Measurements from ENCODE around the gene GAS1.

Gene GAS1

GRCh38 chr9:86983249-86983619 lies 35.9 kb upstream of the GAS1 start:
- Histone ChIP-seq H4K8ac (ENCODE audit: low read depth, low read length) (no peak overlapping the region), H3K9me3 (replicated peaks in 1 of 2; ENCODE audit: control insufficient read depth in 2 of 2, insufficient read depth in 1 of 2, low read depth in 1 of 2, low read length in 2 of 2) (no peaks in the 10 kb centered on the region), H3K23ac (ENCODE audit: low read depth, low read length, poor library complexity) (no peak overlapping the region), H3K4ac (ENCODE audit: low read length) (no peak overlapping the region), H3K79me1 (ENCODE audit: low read depth, low read length) (no peaks in the 10 kb centered on the region), H3K14ac (ENCODE audit: low read length) (no peak overlapping the region), H2BK12ac (ENCODE audit: low read length) (no peak overlapping the region), H3K4me1 (ENCODE audit: control insufficient read depth in 2 of 2, insufficient read depth in 1 of 2, low read depth in 1 of 2, low read length in 2 of 2) (peaks cover 0 to 2% of the 10 kb centered on the region in 2 donors), H3K4me3 (ENCODE audit: low read length in 2 of 2) (no peak overlapping the region), H3K36me3 (replicated peaks in 1 of 2; ENCODE audit: control insufficient read depth in 2 of 2, insufficient read depth in 2 of 2, low read length in 2 of 2) (no peaks in the 10 kb centered on the region), H3K27ac (replicated peaks; ENCODE audit: low read length) (no peak overlapping the region), H2BK120ac (ENCODE audit: low read depth, low read length) (no peak overlapping the region), H2BK5ac (ENCODE audit: low read length) (no peak overlapping the region), H2AK5ac (ENCODE audit: low read depth, low read length) (no peak overlapping the region), H3K9ac (ENCODE audit: low read depth, low read length, poor library complexity) (no peak overlapping the region), H2AFZ (ENCODE audit: low read length) (no peak overlapping the region), H4K91ac (ENCODE audit: low read depth, low read length, poor library complexity) (no peak overlapping the region), H3K27me3 (ENCODE audit: control insufficient read depth in 3 of 3, insufficient read depth in 3 of 3, low read depth in 1 of 3, low read length in 3 of 3) (peaks cover 0 to 6% (median 0%) of the 10 kb centered on the region in 3 experiments), H3K4me2 (ENCODE audit: insufficient read depth, low read length, poor library complexity, severe bottlenecking) (no peak overlapping the region), H2BK15ac (ENCODE audit: low read length) (no peak overlapping the region), H3K18ac (ENCODE audit: low read length) (no peak overlapping the region)
- no peak for DNase-seq (ENCODE audit: low spot score)
- WGBS, 2 donors (ENCODE audit: extremely low coverage in 2 of 2, insufficient read length in 2 of 2, insufficient replicate concordance in 1 of 2): no CpG with 5 or more reads among the region's 4 CpGs

- Histone ChIP-seq H2BK120ac (ENCODE audit: low read depth, low read length) (no peak overlapping the region), H2BK5ac (ENCODE audit: low read length) (no peak overlapping the region), H3K79me1 (ENCODE audit: low read depth, low read length) (no peaks in the 10 kb centered on the region), H3K4ac (ENCODE audit: low read length) (no peak overlapping the region), H3K27me3 (ENCODE audit: control insufficient read depth in 3 of 3, insufficient read depth in 3 of 3, low read depth in 1 of 3, low read length in 3 of 3) (peaks cover 0 to 6% (median 0%) of the 10 kb centered on the region in 3 experiments), H3K4me3 (ENCODE audit: low read length in 2 of 2) (no peak overlapping the region), H3K4me2 (ENCODE audit: insufficient read depth, low read length, poor library complexity, severe bottlenecking) (no peak overlapping the region), H3K9me3 (replicated peaks in 1 of 2; ENCODE audit: control insufficient read depth in 2 of 2, insufficient read depth in 1 of 2, low read depth in 1 of 2, low read length in 2 of 2) (peaks cover 0 to 2% of the 10 kb centered on the region in 2 donors), H4K91ac (ENCODE audit: low read depth, low read length, poor library complexity) (no peak overlapping the region), H2AK5ac (ENCODE audit: low read depth, low read length) (no peak overlapping the region), H4K8ac (ENCODE audit: low read depth, low read length) (no peak overlapping the region), H3K36me3 (replicated peaks in 1 of 2; ENCODE audit: control insufficient read depth in 2 of 2, insufficient read depth in 2 of 2, low read length in 2 of 2) (no peaks in the 10 kb centered on the region), H3K9ac (ENCODE audit: low read depth, low read length, poor library complexity) (no peak overlapping the region), H2AFZ (ENCODE audit: low read length) (no peak overlapping the region), H3K4me1 (ENCODE audit: control insufficient read depth in 2 of 2, insufficient read depth in 1 of 2, low read depth in 1 of 2, low read length in 2 of 2) (peaks cover 0 to 2% of the 10 kb centered on the region in 2 donors), H3K23ac (ENCODE audit: low read depth, low read length, poor library complexity) (no peak overlapping the region), H2BK15ac (ENCODE audit: low read length) (no peak overlapping the region), H3K18ac (ENCODE audit: low read length) (no peak overlapping the region), H2BK12ac (ENCODE audit: low read length) (no peak overlapping the region), H3K27ac (replicated peaks; ENCODE audit: low read length) (no peak overlapping the region), H3K14ac (ENCODE audit: low read length) (no peak overlapping the region)
- DNase-seq (ENCODE audit: low spot score): no peak
- no CpG with 5 or more reads among the region's 3 CpGs for WGBS, 2 donors (ENCODE audit: extremely low coverage in 2 of 2, insufficient read length in 2 of 2, insufficient replicate concordance in 1 of 2)
These were observed 33.5 kb upstream of the GAS1 start for GRCh38 chr9:86980802-86981201.

DNA sequence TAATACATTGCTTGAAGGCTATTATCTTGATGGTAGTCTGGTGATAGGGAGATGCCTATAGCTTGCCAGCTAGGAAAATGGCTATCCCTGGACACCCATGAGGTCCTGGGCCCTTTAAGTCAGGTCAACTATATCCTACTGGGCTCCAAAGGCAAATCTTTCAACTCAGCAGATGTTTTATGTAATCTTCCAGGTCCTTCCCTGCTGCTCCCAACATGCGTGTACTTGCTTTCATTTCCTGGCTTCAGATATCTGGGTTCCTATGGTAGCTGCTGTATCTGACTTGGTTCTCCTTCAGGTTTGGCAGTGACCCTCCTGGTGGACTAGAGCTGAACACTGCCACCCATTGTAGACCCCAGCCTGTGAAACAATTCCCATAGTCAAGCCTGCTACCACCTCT lies 32.4 kb upstream of the GAS1 start:
- DNase-seq (ENCODE audit: low spot score): no peak
- Histone ChIP-seq H3K18ac (ENCODE audit: low read length) (no peak overlapping the region), H3K14ac (ENCODE audit: low read length) (no peak overlapping the region), H3K23ac (ENCODE audit: low read depth, low read length, poor library complexity) (no peak overlapping the region), H3K4me2 (ENCODE audit: insufficient read depth, low read length, poor library complexity, severe bottlenecking) (no peak overlapping the region), H3K27me3 (ENCODE audit: control insufficient read depth in 3 of 3, insufficient read depth in 3 of 3, low read depth in 1 of 3, low read length in 3 of 3) (peaks cover 0 to 6% (median 0%) of the 10 kb centered on the region in 3 experiments), H3K4me1 (ENCODE audit: control insufficient read depth in 2 of 2, insufficient read depth in 1 of 2, low read depth in 1 of 2, low read length in 2 of 2) (peaks cover 0 to 2% of the 10 kb centered on the region in 2 donors), H3K79me1 (ENCODE audit: low read depth, low read length) (no peaks in the 10 kb centered on the region), H3K4me3 (ENCODE audit: low read length in 2 of 2) (no peak overlapping the region), H3K27ac (replicated peaks; ENCODE audit: low read length) (no peak overlapping the region), H3K4ac (ENCODE audit: low read length) (no peak overlapping the region), H4K8ac (ENCODE audit: low read depth, low read length) (no peak overlapping the region), H4K91ac (ENCODE audit: low read depth, low read length, poor library complexity) (no peak overlapping the region), H2BK15ac (ENCODE audit: low read length) (no peak overlapping the region), H3K9me3 (replicated peaks in 1 of 2; ENCODE audit: control insufficient read depth in 2 of 2, insufficient read depth in 1 of 2, low read depth in 1 of 2, low read length in 2 of 2) (peaks cover 0 to 2% of the 10 kb centered on the region in 2 donors), H2BK12ac (ENCODE audit: low read length) (no peak overlapping the region), H2BK120ac (ENCODE audit: low read depth, low read length) (no peak overlapping the region), H3K9ac (ENCODE audit: low read depth, low read length, poor library complexity) (no peak overlapping the region), H2BK5ac (ENCODE audit: low read length) (no peak overlapping the region), H2AK5ac (ENCODE audit: low read depth, low read length) (no peak overlapping the region), H3K36me3 (replicated peaks in 1 of 2; ENCODE audit: control insufficient read depth in 2 of 2, insufficient read depth in 2 of 2, low read length in 2 of 2) (no peaks in the 10 kb centered on the region), H2AFZ (ENCODE audit: low read length) (no peak overlapping the region)
- WGBS, 2 donors (ENCODE audit: extremely low coverage in 2 of 2, insufficient read length in 2 of 2, insufficient replicate concordance in 1 of 2): no CpG with 5 or more reads among the region's 1 CpG

DNA sequence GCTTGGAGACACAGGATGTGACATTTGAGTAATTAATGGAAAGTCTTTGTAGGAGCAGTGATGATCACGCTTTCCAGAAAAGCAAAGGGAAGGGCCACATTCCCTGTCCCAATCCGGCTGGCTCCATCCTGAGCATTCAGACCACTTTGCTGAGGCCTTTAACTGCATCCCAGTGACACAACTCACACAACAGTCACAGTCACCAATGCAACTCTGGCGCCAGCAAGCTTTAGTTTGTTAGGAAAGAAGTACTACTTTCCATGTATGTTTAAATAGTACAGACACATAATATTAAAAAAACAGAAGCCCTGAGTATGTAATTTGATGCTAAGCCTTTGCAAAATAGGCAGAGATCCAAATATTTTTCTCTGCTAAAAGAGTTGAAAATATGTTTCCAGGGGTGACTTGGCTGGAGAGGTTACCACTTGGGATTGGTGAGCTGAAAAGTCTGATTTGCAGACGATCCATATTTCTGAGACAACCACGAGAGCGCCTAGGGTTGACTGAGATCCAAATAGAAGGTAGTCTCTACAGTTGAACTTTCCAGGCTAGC lies 31.7 kb upstream of the GAS1 start:
- H2BK5ac ChIP-seq (ENCODE audit: low read length): no peak overlapping the region
- H2BK120ac ChIP-seq (ENCODE audit: low read depth, low read length): no peak overlapping the region
- no peak overlapping the region for H3K23ac ChIP-seq (ENCODE audit: low read depth, low read length, poor library complexity)
- no peaks in the 10 kb centered on the region for H3K79me1 ChIP-seq (ENCODE audit: low read depth, low read length)
- H3K27ac ChIP-seq (replicated peaks; ENCODE audit: low read length): no peak overlapping the region
- no peaks in the 10 kb centered on the region for H3K36me3 ChIP-seq (replicated peaks in 1 of 2; ENCODE audit: control insufficient read depth in 2 of 2, insufficient read depth in 2 of 2, low read length in 2 of 2)
- no peak overlapping the region for H2AK5ac ChIP-seq (ENCODE audit: low read depth, low read length)
- no peak overlapping the region for H4K91ac ChIP-seq (ENCODE audit: low read depth, low read length, poor library complexity)
- no CpG with 5 or more reads among the region's 6 CpGs for WGBS, 2 donors (ENCODE audit: extremely low coverage in 2 of 2, insufficient read length in 2 of 2, insufficient replicate concordance in 1 of 2)
- H2BK12ac ChIP-seq (ENCODE audit: low read length): no peak overlapping the region
- H3K4me3 ChIP-seq (ENCODE audit: low read length in 2 of 2): no peak overlapping the region
- H4K8ac ChIP-seq (ENCODE audit: low read depth, low read length): no peak overlapping the region
- H3K9ac ChIP-seq (ENCODE audit: low read depth, low read length, poor library complexity): no peak overlapping the region
- H3K4ac ChIP-seq (ENCODE audit: low read length): no peak overlapping the region
- H3K14ac ChIP-seq (ENCODE audit: low read length): no peak overlapping the region
- H2AFZ ChIP-seq (ENCODE audit: low read length): no peak overlapping the region
- H3K27me3 ChIP-seq (ENCODE audit: control insufficient read depth in 3 of 3, insufficient read depth in 3 of 3, low read depth in 1 of 3, low read length in 3 of 3): peaks cover 0 to 4% (median 0%) of the 10 kb centered on the region in 3 experiments
- peaks cover 0 to 2% of the 10 kb centered on the region in 2 donors for H3K9me3 ChIP-seq (replicated peaks in 1 of 2; ENCODE audit: control insufficient read depth in 2 of 2, insufficient read depth in 1 of 2, low read depth in 1 of 2, low read length in 2 of 2)
- H2BK15ac ChIP-seq (ENCODE audit: low read length): no peak overlapping the region
- DNase-seq (ENCODE audit: low spot score): no peak
- no peak overlapping the region for H3K18ac ChIP-seq (ENCODE audit: low read length)
- no peak overlapping the region for H3K4me2 ChIP-seq (ENCODE audit: insufficient read depth, low read length, poor library complexity, severe bottlenecking)
- peaks cover 0 to 2% of the 10 kb centered on the region in 2 donors for H3K4me1 ChIP-seq (ENCODE audit: control insufficient read depth in 2 of 2, insufficient read depth in 1 of 2, low read depth in 1 of 2, low read length in 2 of 2)
